PC-9 (cell line): ENCODE measurements around the gene ADARB2.

Experiments
- CTCF ChIP-seq: fragments of 200-600 bp; sonication (generic); conservative IDR thresholded peaks from 2 replicates; pipeline ENCODE4 v1.6.1; 2017; ENCODE audit warnings: mixed run types, antibody characterized with exemption, mild to moderate bottlenecking, moderate library complexity
- EZH2 ChIP-seq: fragments of 200-600 bp; sonication (generic); IDR thresholded peaks from 2 replicates; pipeline ENCODE4 v1.8.0; 2017; ENCODE audit warnings: antibody characterized with exemption, low read depth

GRCh38 chr10:1323951-1324350, 413.4 kb downstream of the ADARB2 start:
- TF ChIP-seq CTCF: no peak
- no peak for TF ChIP-seq EZH2
